GM12801 (cell line): Measurements from ENCODE around the gene PLXDC1.

Experiments
- CTCF ChIP-seq: IDR thresholded peaks from one replicate; pipeline ENCODE4 v1.5.1; 2011; ENCODE audit warnings: control low read depth; ENCODE audit not compliant: insufficient read length; ENCODE audit errors: extremely low read depth

The PLXDC1 gene

GRCh38 chr17:39177256-39177655 lies 25.8 kb upstream of the PLXDC1 start:
- no peak for TF ChIP-seq CTCF

GRCh38 chr17:39175695-39176093 lies 24.3 kb upstream of the PLXDC1 start:
- no peak for TF ChIP-seq CTCF

GRCh38 chr17:39174920-39175694 lies 23.7 kb upstream of the PLXDC1 start:
- no peak for TF ChIP-seq CTCF

GRCh38 chr17:39173526-39174274 lies 22.3 kb upstream of the PLXDC1 start:
- TF ChIP-seq CTCF, result no peak

GRCh38 chr17:39173080-39173479 lies 21.6 kb upstream of the PLXDC1 start:
- TF ChIP-seq CTCF, result no peak

- TF ChIP-seq CTCF, result no peak
These were observed 20.5 kb upstream of the PLXDC1 start for GRCh38 chr17:39171933-39172332.

- no peak for TF ChIP-seq CTCF
These were observed 19.1 kb upstream of the PLXDC1 start for GRCh38 chr17:39170558-39170957.
